ENCODE measurements around the gene ACTN1. TPM values are rescaled to one million over a fixed set of nuclear protein-coding genes. Genes with fewer than 3 reads are reported as not detected.

Gene ACTN1
- polyA plus RNA-seq, 1 donor, result 46.3 TPM

Other genes with a start within 250 kb of the ACTN1 start
- gene ZFP36L1, start 186.2 kb downstream of the ACTN1 start, polyA plus RNA-seq (ENCODE audit: insufficient read length), result 213 TPM
- gene DCAF5, start 173.8 kb upstream of the ACTN1 start, polyA plus RNA-seq (ENCODE audit: insufficient read length), result 46.9 TPM
- 16.2 TPM for gene EXD2, start 212.2 kb upstream of the ACTN1 start, polyA plus RNA-seq (ENCODE audit: insufficient read length)

All from hindlimb muscle (tissue), 1 donor.